ENCODE measurements around the gene DEXI.

DNA sequence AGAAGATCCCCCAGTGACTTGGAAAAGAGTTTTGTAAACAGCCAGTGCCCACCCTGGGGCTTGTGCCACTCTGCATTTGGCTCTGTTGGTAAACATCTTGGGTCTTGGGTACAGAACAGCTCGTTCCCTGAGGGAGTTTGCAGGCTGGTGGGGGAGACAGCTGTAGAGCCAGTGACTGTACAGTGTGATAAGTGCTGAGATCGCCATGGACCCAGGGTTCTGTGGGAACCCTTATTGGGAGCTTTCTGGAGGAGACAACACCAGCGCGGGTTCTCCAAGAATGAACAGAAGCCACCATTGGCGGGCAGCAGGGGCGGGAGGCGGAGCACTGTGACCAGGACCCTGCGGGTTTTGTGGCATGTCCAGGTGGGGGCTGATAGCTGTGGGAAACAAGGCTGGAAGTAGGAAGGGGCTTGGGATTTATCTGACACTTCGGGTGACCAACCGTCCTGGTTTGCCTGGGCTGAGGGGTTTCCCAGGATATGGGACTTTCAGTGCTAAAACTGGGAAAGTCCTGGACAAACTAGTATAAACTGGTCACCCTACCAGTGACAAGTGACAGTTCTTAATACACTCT is 5.0 kb upstream of the DEXI start:
- TF ChIP-seq POLR2A (IDR thresholded peaks at IDR 0.05) (no peak), POLR2AphosphoS5 (IDR thresholded peaks at IDR 0.05) (no peak), EP300 (IDR thresholded peaks at IDR 0.05) (no peak)
- TF ChIP-seq, protein P1, sequence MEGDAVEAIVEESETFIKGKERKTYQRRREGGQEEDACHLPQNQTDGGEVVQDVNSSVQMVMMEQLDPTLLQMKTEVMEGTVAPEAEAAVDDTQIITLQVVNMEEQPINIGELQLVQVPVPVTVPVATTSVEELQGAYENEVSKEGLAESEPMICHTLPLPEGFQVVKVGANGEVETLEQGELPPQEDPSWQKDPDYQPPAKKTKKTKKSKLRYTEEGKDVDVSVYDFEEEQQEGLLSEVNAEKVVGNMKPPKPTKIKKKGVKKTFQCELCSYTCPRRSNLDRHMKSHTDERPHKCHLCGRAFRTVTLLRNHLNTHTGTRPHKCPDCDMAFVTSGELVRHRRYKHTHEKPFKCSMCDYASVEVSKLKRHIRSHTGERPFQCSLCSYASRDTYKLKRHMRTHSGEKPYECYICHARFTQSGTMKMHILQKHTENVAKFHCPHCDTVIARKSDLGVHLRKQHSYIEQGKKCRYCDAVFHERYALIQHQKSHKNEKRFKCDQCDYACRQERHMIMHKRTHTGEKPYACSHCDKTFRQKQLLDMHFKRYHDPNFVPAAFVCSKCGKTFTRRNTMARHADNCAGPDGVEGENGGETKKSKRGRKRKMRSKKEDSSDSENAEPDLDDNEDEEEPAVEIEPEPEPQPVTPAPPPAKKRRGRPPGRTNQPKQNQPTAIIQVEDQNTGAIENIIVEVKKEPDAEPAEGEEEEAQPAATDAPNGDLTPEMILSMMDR (IDR thresholded peaks at IDR 0.05), result no peak
